NCI-H446 (cell line): ENCODE data around the gene KMT2E.

ENCODE experiments used
- DNase-seq, 2 experiments: peaks; one replicate each; lab custom pipeline; 2025; lab: John Stamatoyannopoulos, UW

KMT2E gene

DNA sequence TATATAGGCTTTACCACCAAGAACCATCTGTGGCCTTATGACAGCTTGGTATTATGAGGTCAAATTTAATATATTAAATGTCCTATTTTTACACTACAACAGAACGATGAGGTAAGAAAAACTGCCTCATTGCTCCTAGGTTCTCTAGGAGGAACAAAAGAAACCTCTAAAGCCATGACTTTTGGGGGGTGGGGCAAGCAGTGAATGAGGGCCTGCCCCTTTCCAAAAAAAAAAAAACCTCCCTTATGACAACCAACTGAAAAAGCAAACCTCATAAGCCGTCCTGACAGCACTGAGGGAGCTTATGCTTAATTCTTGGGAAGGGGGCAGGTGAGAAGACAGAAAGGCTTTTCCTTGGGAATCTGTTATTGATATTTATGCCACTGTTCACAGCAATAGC, 116.6 kb downstream of the KMT2E start:
- DNase-seq = no peak

DNA sequence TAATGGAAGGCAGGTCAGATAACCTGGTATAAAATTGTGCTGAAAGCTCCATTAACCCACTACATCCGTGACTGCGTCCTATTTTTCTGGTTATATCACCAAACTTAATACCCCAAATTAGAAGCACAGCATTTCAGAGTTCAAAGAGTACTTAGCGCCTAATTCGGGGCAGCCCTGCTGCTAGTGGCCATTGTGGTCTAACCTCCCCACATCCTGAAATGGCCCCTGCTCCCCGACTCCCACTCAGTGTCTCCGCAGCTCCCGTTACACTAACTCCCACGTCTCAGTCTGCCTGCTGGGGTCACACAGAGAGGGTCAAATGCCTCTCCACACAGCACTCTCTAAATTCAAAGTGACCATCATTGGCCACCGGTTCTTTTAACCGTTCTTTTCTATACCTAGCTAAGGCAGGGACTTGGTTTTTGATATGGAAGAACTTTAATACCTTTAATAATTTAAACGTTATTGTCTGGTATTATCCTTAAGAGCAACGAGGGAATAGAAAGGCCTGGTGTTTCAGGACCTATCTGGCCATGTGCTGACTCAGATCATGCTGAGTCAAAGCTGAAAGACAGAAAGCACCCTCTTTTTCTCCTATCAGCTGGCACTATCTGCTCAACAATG, 117.1 kb downstream of the KMT2E start:
- no peak for DNase-seq

DNA sequence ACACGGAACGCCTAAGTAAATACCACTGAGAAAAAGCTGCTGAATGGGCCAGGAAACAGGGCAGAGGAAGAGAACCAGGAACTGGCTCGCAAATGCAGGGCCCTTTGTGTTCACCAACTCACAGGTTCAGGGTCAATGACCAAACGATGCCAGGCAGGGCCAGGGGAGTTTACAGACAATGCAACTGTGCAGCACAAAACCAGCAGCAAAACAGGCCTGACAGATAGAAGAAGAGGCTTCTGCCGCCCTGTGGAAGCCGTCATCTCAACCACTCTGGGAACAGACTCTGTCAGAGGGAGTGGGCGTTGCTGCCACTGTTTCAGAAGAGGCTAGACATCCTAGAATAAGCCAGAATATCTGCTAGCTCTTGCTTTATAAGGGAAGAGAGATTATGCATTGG, 117.9 kb downstream of the KMT2E start:
- DNase-seq = no peak

DNA sequence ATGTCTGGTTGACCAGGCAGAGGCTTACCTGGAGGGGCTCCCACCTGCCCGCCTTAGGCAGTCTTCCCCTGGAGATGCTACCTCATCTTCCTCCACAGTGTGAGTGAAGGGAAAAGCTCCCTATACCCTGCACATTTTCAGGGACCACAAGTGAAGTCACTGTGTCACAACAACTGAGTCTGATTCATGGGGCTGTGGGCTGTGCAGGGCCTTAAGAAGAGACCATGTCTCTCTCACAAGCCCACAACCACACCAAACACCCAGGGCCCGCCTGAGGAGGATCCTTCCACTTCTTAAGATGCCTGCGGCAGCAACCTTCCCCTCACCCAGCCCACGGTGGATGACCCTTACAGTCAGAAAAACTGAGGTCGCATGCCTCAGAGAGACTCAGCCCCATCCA, 118.3 kb downstream of the KMT2E start:
- DNase-seq = no peak

DNA sequence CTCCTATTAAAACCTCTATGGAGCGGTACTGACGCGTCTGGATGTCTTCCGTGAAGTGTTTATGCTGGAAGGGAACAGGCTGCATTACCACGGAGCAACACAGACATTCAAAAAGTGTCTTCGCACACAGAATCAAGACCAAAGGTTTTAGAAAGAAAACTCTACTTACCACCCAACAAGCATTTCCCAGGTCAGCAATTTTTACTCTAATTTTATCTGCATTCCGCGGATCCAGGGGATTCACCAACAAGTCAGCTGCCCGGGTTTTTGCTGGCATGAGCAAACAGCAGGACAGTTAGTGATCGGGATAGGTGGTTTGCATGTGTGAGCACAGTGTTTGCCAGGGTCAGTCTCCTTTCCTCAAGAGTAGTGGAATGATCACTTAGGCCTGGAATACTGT, 118.8 kb downstream of the KMT2E start:
- no peak for DNase-seq

DNA sequence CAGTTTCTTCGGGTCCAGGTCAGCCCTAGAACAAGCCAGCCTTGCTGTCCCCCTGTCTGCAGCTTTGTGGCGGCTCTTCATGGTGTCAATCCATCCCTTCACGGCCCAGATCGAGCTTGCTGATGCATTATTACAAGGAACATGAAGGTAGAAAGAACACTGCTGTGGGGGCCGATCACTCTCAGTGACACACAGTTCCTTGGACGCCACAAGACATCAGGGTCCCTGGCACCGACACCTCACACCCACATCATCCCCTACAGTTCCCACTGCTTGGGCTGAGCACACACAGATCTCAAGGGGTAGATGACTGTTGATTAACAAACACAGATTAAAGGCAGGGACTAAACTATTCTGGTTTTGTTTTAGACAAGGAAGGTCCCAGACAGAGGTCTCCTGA, 119.4 kb downstream of the KMT2E start:
- DNase-seq = no peak

DNA sequence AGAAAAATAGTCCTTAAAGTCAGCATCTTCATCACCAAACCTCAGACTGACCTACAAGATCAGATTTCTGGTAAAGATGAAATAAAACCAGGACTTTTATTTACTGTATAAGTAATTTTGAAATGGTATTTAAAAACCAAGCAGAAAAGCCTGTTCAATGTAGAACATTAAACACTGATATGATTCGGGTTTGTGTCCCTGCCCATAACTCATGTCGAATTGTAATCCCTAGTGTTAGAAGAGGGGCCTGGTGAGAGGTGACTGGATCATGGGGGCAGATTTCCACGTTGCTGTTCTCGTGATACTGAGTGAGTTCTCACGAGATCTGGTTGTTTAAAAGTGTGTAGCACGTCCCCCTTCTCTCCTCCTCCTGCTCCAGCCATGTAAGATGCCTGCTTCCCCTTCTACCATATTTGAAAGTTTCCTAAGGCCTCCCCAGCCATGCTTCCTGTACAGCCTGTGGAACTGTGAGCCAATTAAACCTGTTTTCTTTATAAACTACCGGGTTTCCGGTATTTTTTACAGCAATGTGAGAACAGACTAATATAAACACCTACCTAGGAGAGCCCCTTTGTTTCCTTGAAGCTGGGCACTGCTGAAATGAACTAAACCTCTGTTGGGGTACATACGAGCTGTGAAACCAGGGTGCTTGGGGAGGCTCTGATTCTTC, 120.1 kb downstream of the KMT2E start:
- no peak for DNase-seq

DNA sequence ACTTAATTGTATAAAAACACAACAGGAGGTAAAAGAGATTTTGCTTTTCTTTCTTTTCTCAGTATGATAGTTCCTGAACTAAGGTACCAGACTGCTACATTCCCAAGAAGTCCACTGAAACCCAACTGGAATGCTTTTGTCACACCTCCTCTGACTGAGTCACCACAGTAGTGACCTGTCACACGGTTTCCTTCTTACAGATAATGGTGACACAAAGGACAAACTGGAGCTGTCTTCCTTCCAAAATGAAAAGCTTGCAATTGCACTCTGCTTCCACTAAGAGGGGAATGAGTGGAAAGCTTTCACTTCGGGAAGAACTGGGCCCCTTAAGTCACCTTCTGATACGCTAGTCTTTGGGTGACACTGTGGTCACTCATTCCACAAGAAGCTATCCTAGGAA, 122.2 kb downstream of the KMT2E start:
- no peak for DNase-seq

DNA sequence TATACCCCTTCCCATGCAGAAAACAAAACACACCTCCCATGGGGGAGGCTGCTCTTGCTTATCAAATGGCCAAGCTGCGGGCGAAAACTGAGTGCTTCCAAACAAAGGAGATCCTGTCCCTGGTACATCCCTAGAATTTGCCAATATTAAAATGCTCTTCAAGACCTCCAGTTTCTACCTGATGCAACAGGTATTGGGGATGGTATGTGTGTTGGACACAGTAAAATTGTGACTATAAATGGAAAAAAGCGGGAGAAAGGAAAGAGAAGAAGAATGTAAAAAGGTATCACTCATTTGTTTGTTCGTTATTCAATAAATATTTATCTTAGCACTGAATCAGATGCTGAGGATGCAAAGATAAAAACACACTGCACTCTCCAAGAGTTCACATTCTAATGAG, 123.9 kb downstream of the KMT2E start:
- DNase-seq = no peak

DNA sequence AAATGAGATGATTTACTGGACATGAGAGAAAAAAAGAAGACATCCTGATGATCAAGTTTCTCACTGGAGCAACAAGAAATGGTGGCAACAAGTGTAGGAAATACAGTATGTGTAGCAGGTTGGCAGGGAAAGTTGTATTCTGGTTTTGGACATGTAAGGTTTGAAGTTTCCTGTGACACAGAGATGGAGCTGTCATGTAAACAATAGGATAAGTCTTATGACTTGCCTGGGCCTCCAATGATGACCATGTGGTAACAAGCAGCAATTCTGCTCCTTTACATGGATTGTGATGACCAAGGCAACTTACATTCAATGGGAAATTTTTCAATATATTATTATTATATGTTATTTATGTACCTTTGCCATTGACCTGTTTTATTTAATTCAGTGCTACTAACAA, 125.4 kb downstream of the KMT2E start:
- DNase-seq = no peak

DNA sequence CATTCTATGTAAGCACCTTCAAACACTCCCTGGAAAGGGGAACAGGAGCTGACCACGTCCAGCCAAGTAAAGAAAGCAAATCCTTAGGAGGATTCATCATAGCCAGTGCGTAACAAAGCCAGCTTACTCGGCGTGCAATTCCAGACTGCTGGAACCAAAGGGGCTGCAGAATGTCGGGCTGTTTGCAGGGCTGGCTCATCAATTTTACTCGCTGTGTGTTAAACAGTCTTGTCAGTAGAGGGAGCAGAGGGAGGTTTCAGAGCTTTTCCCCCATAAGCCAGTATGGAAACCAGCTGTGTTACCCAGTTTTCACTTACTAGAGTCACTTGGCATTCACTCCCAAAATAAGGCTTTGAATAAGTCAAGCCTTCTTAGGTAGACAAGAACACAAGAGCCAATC, 127.1 kb downstream of the KMT2E start:
- DNase-seq = no peak

DNA sequence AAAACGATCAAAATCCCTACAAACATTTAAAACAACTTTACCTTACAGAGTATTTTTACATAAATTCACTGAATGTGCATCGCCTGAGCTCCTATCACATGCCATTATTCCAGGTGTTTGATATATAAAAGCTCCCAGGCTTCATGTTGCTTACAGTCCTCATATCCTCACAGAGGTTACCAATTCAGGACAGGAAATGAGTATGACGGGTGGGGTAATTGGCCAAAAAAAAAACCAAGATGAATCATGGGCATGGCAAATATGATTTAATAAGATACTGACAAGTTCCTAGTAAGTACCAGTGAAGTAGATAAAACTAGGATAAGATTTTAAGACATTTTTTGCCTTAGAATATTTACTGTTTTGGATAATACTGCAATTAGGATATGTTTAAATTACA, 135.8 kb downstream of the KMT2E start:
- DNase-seq = no peak

DNA sequence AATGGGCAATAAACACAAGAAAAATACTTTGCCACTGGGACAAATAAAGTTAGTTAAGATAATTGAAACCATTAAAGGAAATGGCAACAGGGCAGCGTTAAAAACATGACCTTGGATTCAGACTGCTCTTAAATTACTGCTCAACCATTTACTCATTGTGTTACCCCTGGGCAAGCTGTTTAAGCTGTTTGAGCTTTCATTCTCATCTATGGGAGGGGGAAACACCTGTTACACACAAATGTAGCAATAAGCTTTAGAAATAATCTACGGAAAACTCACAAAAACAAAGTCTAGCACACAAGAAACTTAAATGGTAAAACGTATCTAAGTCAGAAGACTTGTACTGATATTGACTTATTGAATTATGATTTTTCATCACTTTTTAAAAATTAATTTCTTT, 137.1 kb downstream of the KMT2E start:
- DNase-seq = no peak

DNA sequence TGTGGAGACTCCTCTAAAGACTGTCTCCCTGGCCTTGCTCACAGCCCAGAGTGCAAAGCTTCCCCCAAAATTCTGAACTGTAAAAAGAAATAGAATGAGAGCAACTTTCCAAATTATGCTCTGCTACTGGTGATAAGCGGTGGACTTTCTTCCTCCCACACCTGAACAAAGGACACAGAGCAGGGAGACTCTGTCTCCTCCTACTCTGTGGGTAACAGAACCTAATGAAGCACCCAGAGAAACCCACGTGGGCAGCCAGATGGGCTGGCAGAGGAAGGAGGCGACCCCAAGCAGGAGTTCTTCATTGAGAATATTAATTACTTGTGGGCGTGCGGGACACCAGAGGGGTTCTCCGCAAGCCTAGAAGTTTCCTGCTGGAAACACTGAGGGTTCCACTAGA, 139.5 kb downstream of the KMT2E start:
- no peak for DNase-seq

DNA sequence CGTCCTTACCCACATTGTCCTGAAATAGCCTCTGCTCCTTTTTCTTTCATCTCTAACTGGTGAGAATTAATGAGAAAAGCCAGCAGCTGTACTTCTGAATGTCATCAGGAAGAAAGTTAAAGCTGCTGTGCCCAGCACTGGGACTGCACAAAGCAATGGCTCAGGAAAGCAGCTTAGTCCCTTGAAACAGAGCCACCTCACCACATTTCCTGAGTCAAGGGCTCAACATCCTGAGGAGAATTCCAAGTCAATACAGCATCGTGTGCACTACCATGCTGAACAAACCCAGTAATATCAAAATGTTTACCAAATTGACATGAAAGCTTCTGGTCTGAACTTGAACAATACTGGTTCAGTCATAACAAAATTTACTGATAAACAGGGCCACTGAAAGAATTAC, 140.1 kb downstream of the KMT2E start:
- no peak for DNase-seq

DNA sequence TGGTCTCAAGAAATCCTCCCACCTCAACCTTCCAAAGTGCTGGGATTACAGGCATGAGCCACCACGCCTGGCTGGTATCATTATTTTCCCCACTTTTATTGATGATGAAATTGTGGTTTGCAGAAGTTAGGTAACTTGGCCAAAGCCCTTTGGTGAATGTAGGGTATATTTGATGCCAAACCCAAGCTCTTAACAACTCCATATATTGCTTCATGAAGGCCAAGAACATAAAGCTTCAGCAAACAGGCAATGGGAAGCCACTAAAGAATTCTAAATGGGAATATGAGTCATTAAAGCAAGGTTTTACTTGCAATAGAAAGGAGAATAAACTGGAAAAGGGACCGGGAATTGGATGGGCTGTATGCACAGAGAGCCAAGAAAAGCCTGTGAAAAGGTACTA, 142.7 kb downstream of the KMT2E start:
- DNase-seq = no peak

DNA sequence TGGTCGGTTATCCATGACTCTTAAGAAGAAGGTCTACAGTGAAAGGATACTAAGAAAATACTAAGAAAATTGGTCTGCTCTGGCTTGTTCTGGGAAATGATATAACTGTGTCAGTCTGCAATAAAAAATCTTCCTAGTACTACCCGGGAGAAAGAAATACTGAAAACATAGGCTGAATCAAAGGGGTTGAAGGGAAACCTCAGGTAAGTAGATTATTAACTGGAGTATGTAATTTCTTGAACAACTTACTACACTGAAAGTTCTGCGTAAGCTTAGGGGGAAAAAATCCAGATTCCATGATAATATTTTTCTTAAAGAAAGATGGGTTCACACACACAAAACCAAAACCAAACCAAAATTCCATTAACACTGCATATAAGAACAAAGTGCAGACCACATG, 143.3 kb downstream of the KMT2E start:
- no peak for DNase-seq

DNA sequence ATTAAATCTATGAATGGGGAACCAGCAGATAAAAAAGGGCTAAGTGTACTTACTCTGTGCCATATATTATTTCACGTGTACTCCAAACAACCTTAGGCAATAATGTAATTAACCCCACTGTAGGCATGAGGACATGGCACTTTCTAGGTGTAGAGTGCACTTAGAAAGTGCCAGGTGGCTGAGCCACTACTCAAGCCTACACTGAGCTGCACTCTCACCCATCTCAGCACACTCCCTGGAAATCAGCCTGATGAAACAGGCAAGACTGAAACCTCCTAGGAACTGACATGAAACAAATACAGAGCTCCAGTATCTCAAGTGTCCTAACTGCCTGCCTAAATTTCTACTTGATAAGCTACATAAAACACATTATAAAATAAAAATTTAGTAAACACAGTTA, 147.4 kb downstream of the KMT2E start:
- DNase-seq = no peak
